ENCODE data around the gene VPS4A.

GRCh38 chr16:69301861-69302260 lies 9.3 kb upstream of the VPS4A start:
- TF ChIP-seq YY1 (IDR thresholded peaks at IDR 0.05; ENCODE audit: insufficient read depth, insufficient read length): no peak
- TF ChIP-seq ZNF274 (IDR thresholded peaks at IDR 0.05; ENCODE audit: low read depth, low read length): no peak
- TF ChIP-seq SUZ12 (IDR thresholded peaks at IDR 0.05; ENCODE audit: extremely low read depth, insufficient read depth, insufficient read length): no peak

All from NT2/D1 (cell line).